HuH-7 (cell line): ENCODE measurements around the gene OR2A42.
"Not testable (repeated sequence)": the region's sequence is repeated elsewhere in the genome, so short reads cannot be mapped to it uniquely, and the experiment has no call there.

Source experiments
- DNase-seq: peaks from one replicate; pipeline ENCODE4 v3.0.0; 2011; ENCODE audit warnings: low spot score

Gene OR2A42

DNA sequence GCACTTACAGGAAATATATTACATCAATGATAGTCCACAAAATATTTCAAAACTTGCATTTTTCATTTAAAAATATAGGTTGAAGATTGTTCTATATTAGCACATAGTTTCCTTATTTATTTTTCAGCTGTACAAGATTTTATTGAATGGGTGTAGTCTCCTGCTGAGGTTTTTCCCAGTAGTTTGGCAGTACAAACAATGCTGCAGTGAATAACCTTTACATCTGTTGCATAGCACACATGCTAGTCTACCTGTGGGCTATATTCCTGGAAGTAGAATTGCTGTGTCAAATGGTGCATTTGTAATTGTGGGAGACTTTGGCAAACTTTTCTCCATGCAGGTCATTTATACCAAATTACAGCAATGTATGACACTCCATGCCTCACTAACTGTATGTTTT lies 18.9 kb downstream of the OR2A42 start:
- DNase-seq = not testable (repeated sequence)

DNA sequence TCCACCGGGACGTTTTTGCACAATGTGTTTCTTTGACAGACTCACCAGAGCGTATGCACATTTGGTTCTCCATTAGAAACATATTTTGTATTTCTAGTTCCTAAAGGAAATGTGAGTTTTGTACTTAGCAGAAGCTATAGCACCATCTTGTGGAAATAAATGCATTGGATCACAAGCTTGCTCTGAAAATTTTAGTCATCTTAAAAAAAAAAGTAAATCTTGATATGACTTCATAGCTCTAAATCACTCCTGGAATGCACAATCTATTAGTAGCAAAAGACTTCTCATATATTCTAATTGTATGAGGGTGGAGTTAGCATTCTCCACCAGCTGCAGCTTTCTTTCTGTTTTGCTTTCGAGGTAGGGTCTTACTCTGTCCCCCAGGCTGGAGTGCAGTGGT lies 20.3 kb downstream of the OR2A42 start:
- DNase-seq = not testable (repeated sequence)

DNA sequence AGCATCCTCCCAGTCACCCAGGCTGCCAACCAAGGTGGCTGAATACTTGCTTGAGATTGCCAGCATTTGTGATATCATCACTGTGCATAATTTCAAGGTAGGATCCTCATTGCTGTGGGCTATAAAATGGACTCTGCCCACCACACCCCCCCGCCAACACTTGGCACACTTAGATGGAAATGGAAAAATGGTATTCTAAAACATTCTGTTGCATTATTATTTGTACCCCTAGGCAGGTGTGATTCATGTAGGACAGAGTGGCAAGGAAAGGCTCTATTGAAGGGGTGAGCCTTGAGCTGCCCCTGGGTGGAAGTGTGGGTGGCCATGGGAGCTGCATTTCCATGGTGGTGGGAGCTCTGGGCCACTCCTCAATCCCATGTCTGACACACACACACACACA lies 20.8 kb downstream of the OR2A42 start:
- not testable (repeated sequence) for DNase-seq

DNA sequence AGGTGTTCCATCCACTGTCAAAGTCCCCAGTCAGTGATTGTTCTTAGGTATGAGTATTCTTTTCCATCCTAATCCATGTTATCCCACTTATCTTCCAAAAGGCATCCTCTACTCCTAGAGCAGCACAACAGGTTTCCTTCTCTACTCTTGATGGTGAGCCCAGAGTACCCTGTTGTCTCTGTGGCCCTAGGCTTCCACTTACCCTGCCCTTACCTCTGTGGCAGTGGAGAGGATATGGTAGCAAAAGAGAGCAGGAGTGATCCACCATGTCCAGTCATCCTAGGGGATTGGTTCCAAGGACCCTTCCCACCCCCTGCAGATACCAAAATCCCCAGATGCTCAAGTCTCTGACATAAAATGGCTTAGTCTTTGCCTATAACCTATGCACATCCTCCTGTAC lies 22.2 kb downstream of the OR2A42 start:
- not testable (repeated sequence) for DNase-seq

DNA sequence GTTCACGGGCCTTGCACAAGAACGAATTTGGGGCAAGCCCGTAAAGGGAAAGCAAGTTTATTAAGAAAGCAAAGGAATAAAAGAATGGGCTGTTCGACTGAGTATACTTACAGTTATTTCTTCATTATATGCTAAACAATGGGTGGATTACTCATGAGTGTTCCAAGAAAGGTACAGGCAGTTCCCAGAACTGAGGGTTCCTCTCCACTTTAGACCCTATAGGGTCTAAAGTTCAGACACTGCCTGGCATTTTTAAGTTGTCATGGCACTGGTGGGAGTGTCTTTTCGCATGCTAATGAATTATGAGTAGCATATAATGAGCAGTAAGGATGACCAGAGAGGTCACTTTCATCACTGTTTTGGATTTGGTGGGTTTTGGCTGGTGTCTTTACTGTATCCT lies 34.1 kb downstream of the OR2A42 start:
- not testable (repeated sequence) for DNase-seq

DNA sequence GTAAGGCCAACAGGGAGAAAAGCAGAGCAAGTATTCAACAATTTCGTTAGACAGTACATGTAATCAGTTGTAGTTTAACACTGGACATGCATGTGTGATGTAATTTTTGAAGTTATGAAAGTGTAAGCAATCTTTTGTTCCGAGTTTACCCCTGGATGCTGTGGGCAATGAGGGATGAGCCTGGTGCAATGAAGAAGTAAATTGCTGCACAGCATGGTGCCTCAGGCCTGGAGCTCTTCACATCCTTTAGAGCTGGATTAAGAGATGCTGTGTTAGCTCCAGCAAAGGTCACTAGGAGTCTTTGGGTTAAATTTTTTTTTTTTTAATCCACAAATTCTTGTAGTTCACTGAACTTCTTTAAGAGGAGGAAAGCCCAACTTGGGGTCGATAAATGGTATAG lies 36.3 kb downstream of the OR2A42 start:
- not testable (repeated sequence) for DNase-seq

DNA sequence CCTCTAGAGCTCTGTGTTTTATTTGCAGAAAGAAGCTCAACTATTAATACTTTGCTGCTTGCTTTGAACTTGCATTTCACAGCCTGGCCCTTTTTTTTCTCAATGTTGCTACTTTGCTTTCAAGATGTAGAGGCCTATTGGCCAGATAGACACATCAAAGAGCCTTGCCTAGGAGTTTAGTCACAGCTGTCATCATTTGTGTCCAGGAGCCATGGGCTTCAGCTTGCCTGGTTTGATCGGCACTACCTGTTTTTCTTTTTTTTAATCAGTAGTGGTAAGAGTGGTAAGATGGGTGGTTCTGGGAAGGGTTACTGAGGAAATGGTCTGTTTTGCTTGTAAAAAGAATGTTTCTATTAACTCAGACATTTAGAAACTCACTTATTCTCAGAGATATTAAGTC lies 37.4 kb downstream of the OR2A42 start:
- not testable (repeated sequence) for DNase-seq

DNA sequence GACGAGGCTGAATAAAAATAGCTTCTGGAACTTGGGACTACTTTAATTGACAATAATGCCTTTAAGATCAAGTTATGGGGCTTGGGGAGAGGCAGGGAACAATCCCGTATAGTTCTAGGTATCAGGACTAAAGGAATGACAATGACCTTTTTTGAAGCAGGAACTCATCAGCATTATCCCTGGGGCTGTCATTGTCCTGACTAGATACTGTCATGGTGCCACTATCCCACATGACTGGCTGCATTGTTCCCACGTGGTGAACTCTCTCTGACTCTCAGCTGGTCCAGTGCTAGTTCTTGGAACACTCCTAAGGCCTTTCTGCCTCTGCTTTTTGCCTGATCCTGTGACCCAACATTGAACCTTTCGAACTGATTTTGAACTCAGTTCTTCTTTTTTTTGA lies 40.5 kb downstream of the OR2A42 start:
- DNase-seq = not testable (repeated sequence)

DNA sequence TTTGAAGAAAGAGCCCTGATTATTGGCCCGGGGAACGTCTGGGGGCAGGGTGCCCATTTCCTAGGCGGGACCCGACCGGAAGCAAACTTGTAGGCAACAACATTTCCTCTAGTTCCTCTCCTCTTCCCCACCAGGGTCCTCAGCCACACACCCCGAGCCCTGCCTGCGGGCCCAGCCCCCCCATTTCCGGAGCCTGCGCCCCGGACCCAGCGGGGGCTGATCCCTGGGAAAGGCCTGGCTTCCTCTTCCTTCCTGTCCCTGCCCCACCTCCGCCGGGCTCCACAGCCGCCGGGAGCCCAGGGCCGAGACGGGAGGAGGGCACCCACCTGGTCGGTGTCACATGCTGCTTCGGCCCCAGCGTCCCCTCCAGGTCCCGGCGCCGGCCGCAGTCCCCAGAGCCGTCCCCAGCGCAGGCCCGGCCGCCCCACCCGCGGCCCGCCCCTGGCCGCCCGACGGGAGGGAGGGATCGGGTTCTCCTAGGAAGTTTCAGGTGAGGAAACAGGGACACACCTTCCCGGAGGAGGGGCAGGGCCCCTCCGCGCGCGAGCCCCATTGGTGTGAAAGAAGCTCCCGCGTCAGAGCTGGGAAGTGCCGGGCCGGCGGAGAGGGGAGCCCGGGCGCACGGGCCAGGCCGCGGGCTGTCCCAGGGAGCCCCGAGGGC lies 44.1 kb downstream of the OR2A42 start, which contains the start of gene ARHGEF35:
TSS of gene ARHGEF35 (minus strand) at position 622 of the 661 bp plus-strand sequence. CDS start 7,450 bp downstream, outside the sequence.
- DNase-seq = not testable (repeated sequence)

DNA sequence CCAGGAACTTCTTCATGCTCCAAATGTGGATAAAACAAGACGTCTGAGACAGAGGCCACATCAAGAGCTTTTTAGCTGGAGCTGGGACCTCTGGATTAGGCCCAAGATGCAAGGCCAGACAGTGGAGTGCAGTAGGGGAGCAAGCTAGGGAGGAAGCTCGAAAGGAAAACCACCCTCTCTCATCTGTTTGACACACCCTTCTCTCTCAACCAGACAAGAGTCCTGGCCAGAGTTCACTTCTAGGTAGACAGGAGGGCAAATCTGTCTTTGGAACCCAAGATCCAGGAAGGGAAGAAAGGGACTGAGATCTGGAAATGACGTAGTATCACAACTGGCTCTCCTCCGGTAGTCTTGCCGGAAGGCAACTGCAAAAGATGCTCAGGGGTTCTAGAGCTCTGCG lies 45.0 kb downstream of the OR2A42 start:
- DNase-seq = not testable (repeated sequence)

DNA sequence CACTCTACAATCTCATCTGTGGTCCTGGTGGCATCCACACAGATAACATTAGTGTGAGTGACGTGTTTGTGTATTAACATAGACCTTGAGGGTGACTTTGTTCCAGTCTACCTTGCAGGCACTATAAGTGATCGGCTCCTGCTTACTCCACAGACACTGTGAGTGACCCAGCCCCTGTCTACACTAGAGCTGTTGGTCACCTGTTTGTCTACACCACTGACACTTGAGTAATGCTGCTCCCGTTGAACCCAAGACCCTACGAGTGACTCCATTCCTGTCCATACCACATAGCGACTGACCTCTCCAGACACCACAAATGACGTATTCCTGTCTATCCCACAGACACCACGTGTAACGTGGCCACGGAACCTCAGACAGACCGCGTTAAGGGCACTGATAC lies 45.6 kb downstream of the OR2A42 start:
- DNase-seq = not testable (repeated sequence)

DNA sequence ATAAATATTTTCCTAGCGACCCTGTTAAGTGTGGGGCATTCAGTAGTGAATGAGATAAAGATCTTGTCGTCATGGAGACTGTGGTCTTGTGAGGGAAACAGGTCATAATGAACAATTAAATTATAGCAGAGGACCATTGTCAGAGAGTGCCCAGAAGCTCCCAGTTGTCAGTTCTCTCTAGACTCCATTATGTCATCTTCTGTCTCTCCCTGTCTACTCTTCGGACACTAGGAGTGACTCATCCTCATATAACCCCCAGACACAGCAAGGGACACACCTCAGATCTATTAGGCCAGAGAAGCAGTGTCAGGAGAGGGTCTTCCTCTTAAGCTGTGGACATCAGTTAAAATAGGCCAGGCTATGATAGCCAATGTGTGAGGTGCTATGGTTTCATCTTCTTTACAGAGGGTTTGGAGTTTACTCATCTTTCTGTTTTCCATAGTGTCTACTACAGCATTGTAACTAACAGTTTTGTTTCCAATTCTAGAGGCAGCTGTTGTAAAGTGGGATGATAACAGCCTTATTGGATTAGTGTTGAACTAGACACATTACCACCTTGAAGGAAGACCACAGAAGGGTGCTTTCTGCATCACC lies 50.7 kb downstream of the OR2A42 start:
- not testable (repeated sequence) for DNase-seq

DNA sequence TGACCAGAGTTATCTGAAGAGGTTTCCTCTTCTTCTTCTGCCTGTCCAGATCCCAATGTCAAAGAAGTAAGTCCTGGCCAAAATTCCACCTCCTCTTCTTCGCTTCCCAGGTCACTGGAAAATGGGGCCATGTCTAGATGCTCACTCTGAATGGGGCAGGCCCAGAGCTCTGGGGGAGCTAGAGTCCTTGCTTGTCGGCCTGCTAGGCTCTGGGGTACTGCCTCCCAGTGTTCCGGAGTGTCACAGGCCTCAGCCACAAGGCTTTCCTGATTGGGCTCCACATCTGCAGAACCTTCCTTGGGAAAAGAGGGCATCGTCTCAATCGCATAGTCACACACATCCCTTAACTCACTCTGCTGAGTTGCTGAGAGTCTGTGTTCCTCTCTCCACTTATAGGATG lies 51.6 kb downstream of the OR2A42 start:
- not testable (repeated sequence) for DNase-seq

DNA sequence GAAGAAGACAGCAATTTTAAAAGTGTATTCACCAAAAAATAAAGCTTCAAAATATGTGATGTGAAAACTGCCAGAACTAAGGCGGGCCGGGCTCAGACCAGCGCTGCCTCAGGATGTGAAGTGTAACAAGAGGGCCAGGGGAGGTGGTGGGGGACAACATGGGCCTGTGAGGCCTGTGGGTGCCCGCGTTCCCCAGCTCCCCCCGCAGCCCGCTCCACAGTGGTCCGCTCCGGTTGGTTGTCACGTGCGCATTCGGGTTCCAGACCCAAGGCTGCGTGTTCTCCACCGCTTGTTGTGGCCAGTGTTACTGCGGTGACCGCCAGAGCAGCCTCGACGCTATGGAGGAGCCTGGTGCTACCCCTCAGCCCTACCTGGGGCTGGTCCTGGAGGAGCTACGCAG lies 56.2 kb downstream of the OR2A42 start, which contains the start of gene CTAGE4:
TSS of gene CTAGE4 (plus strand) at position 301 of the 400 bp plus-strand sequence. CDS start at position 339, 38 bp downstream.
- not testable (repeated sequence) for DNase-seq

DNA sequence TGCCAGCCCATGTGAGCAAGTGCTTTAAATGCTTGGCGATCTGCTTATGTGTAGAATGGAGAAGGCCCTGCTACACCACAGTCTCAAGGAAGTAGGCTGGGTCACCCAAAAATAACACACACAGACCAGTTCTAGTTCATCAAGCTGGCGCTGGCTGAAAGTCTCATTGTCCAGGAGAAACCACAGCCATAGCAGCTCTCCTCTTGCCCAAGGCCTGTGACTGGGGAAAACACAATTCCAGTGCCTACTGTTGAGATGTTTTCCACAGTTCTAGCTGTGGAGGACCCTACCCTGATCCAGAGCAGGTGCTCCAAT lies 60.3 kb downstream of the OR2A42 start:
- DNase-seq = not testable (repeated sequence)

DNA sequence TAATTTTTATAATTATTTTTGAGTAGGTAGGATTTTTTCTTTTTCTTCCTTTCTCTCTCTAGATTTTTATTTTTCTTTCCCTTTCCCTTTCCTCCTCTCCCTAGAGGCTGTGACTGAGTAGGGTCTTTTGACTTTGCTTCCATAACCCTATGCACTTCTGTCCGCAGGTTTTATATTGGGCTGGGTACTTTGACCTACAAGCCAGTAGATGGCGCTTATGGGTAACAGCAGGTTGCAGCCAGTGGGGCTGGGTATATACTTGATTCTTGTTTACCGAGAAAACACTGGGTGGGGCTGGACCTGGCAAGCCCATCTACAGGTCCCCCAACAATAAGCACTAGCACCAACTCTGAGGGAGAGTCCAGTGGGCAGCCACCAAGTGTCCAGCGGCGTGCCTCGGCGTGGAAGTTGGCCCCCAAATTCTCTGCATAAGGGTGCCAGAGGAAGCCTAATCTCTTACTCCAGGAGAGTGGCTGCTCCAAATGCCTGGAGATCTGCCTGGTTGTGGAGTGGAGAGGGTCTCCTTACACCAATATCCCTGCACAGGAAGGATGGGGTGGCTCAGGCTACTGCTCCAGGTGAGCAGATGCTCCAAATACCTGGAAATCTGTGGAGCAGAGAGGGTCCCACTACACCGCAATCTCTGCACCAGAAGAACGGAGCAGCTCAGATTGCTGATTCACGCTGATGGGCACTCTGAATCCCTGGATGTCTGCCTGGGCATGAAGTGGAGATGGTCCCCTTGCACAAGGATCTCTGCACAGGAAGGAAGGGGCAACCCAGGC lies 60.8 kb downstream of the OR2A42 start:
- not testable (repeated sequence) for DNase-seq
